Measurements from ENCODE around the gene ZSCAN5B.
A peak's percentile ranks its signal among the peaks of the same experiment; 100 is the strongest.

Gene ZSCAN5B

GRCh38 chr19:56162258-56162657 is 35.3 kb downstream of the ZSCAN5B start:
- Histone ChIP-seq H3K4me3 (ENCODE audit: control insufficient read depth in 1 of 7, extremely low read depth in 1 of 7, insufficient read depth in 4 of 7, low read depth in 2 of 7, low read length in 6 of 7) (peak overlapping the region in 3 of 7 experiments; percentile 11 to 48 (median 14)), H3K36me3 (ENCODE audit: control insufficient read depth in 4 of 4, insufficient read depth in 4 of 4, low read length in 3 of 4) (peaks cover 0 to 35% (median 21%) of the 10 kb centered on the region in 4 experiments), H3K27ac (ENCODE audit: insufficient read depth in 1 of 2, low read depth in 1 of 2, low read length in 2 of 2, poor library complexity in 1 of 2, severe bottlenecking in 2 of 2) (no peak overlapping the region), H3K4me1 (ENCODE audit: control extremely low read depth in 1 of 4, control insufficient read depth in 4 of 4, insufficient read depth in 4 of 4, low read length in 3 of 4) (peaks cover 0 to 33% (median 32%) of the 10 kb centered on the region in 4 experiments), H3K27me3 (replicated peaks in 2 of 5; ENCODE audit: control insufficient read depth in 4 of 5, insufficient read depth in 5 of 5, low read length in 4 of 5) (no peaks in the 10 kb centered on the region), H3K9me3 (ENCODE audit: control extremely low read depth in 1 of 5, control insufficient read depth in 4 of 5, insufficient read depth in 2 of 5, low read depth in 1 of 5, low read length in 4 of 5) (no peaks in the 10 kb centered on the region)
- CTCF ChIA-PET: interaction anchor here (1.2 to 1.5 kb wide), 4 partner anchors 20 to 96 kb away, joined by 3 to 4 read pairs (median 3); no protein-coding TSS in a partner anchor
- WGBS (ENCODE audit: insufficient coverage): 29% methylated on average over 9 of the region's 9 CpGs
- peak; percentile 77 to 93 (median 92) for DNase-seq
- POLR2A ChIA-PET: no interaction called here

- POLR2A ChIA-PET: interaction anchor here (1.4 kb wide), 1 partner anchor 40 kb away, joined by 3 read pairs; the partner anchor contains the start of gene ZNF787
- Histone ChIP-seq H3K27me3 (replicated peaks in 2 of 5; ENCODE audit: control insufficient read depth in 4 of 5, insufficient read depth in 5 of 5, low read length in 4 of 5) (no peaks in the 10 kb centered on the region), H3K9me3 (ENCODE audit: control extremely low read depth in 1 of 5, control insufficient read depth in 4 of 5, insufficient read depth in 2 of 5, low read depth in 1 of 5, low read length in 4 of 5) (no peaks in the 10 kb centered on the region), H3K36me3 (ENCODE audit: control insufficient read depth in 4 of 4, insufficient read depth in 4 of 4, low read length in 3 of 4) (peaks cover 0 to 40% (median 26%) of the 10 kb centered on the region in 4 experiments), H3K27ac (ENCODE audit: insufficient read depth in 1 of 2, low read depth in 1 of 2, low read length in 2 of 2, poor library complexity in 1 of 2, severe bottlenecking in 2 of 2) (no peak overlapping the region), H3K4me1 (ENCODE audit: control extremely low read depth in 1 of 4, control insufficient read depth in 4 of 4, insufficient read depth in 4 of 4, low read length in 3 of 4) (peaks cover 0 to 33% (median 32%) of the 10 kb centered on the region in 4 experiments), H3K4me3 (ENCODE audit: control insufficient read depth in 1 of 7, extremely low read depth in 1 of 7, insufficient read depth in 4 of 7, low read depth in 2 of 7, low read length in 6 of 7) (no peak overlapping the region)
- DNase-seq: no peak
- 97% methylated on average over 10 of the region's 11 CpGs for WGBS (ENCODE audit: insufficient coverage)
- CTCF ChIA-PET: interaction anchor here (1.1 to 1.6 kb wide), 6 partner anchors 10 to 95 kb away, joined by 3 to 5 read pairs (median 3); no protein-coding TSS in a partner anchor
Measured at GRCh38 chr19:56161534-56161933, 36.0 kb downstream of the ZSCAN5B start.

GRCh38 chr19:56159622-56160271 is 37.8 kb downstream of the ZSCAN5B start:
- DNase-seq: no peak
- WGBS (ENCODE audit: insufficient coverage): 97% methylated on average over 68 of the region's 69 CpGs
- Histone ChIP-seq H3K36me3 (ENCODE audit: control insufficient read depth in 4 of 4, insufficient read depth in 4 of 4, low read length in 3 of 4) (peaks cover 2 to 56% (median 36%) of the 10 kb centered on the region in 4 experiments), H3K4me3 (ENCODE audit: control insufficient read depth in 1 of 7, extremely low read depth in 1 of 7, insufficient read depth in 4 of 7, low read depth in 2 of 7, low read length in 6 of 7) (no peak overlapping the region), H3K4me1 (ENCODE audit: control extremely low read depth in 1 of 4, control insufficient read depth in 4 of 4, insufficient read depth in 4 of 4, low read length in 3 of 4) (peaks cover 0 to 33% (median 32%) of the 10 kb centered on the region in 4 experiments), H3K27me3 (replicated peaks in 2 of 5; ENCODE audit: control insufficient read depth in 4 of 5, insufficient read depth in 5 of 5, low read length in 4 of 5) (no peaks in the 10 kb centered on the region), H3K27ac (ENCODE audit: insufficient read depth in 1 of 2, low read depth in 1 of 2, low read length in 2 of 2, poor library complexity in 1 of 2, severe bottlenecking in 2 of 2) (no peak overlapping the region), H3K9me3 (ENCODE audit: control extremely low read depth in 1 of 5, control insufficient read depth in 4 of 5, insufficient read depth in 2 of 5, low read depth in 1 of 5, low read length in 4 of 5) (no peaks in the 10 kb centered on the region)
- CTCF ChIA-PET: interaction anchor here (1.1 to 1.6 kb wide), 2 partner anchors 8 to 17 kb away, joined by 4 to 5 read pairs; no protein-coding TSS in a partner anchor
- POLR2A ChIA-PET: interaction anchor here (1.4 kb wide), 1 partner anchor 39 kb away, joined by 3 read pairs; the partner anchor contains the start of gene ZNF787

GRCh38 chr19:56159009-56159559 is 38.5 kb downstream of the ZSCAN5B start:
- 97% methylated on average over 9 of the region's 9 CpGs for WGBS (ENCODE audit: insufficient coverage)
- Histone ChIP-seq H3K27me3 (replicated peaks in 2 of 5; ENCODE audit: control insufficient read depth in 4 of 5, insufficient read depth in 5 of 5, low read length in 4 of 5) (no peaks in the 10 kb centered on the region), H3K9me3 (ENCODE audit: control extremely low read depth in 1 of 5, control insufficient read depth in 4 of 5, insufficient read depth in 2 of 5, low read depth in 1 of 5, low read length in 4 of 5) (no peaks in the 10 kb centered on the region), H3K4me1 (ENCODE audit: control extremely low read depth in 1 of 4, control insufficient read depth in 4 of 4, insufficient read depth in 4 of 4, low read length in 3 of 4) (peaks cover 0 to 27% (median 26%) of the 10 kb centered on the region in 4 experiments), H3K27ac (ENCODE audit: insufficient read depth in 1 of 2, low read depth in 1 of 2, low read length in 2 of 2, poor library complexity in 1 of 2, severe bottlenecking in 2 of 2) (no peak overlapping the region), H3K36me3 (ENCODE audit: control insufficient read depth in 4 of 4, insufficient read depth in 4 of 4, low read length in 3 of 4) (peaks cover 2 to 59% (median 38%) of the 10 kb centered on the region in 4 experiments), H3K4me3 (ENCODE audit: control insufficient read depth in 1 of 7, extremely low read depth in 1 of 7, insufficient read depth in 4 of 7, low read depth in 2 of 7, low read length in 6 of 7) (no peak overlapping the region)
- ChIA-PET CTCF (interaction anchor here (2.0 kb wide), 1 partner anchor 93 kb away, joined by 10 read pairs; no protein-coding TSS in a partner anchor), POLR2A (no interaction called here)
- DNase-seq: no peak

- 94% methylated on average over 13 of the region's 16 CpGs for WGBS (ENCODE audit: insufficient coverage)
- Histone ChIP-seq H3K4me3 (ENCODE audit: control insufficient read depth in 1 of 7, extremely low read depth in 1 of 7, insufficient read depth in 4 of 7, low read depth in 2 of 7, low read length in 6 of 7) (no peak overlapping the region), H3K27me3 (replicated peaks in 2 of 5; ENCODE audit: control insufficient read depth in 4 of 5, insufficient read depth in 5 of 5, low read length in 4 of 5) (no peaks in the 10 kb centered on the region), H3K27ac (ENCODE audit: insufficient read depth in 1 of 2, low read depth in 1 of 2, low read length in 2 of 2, poor library complexity in 1 of 2, severe bottlenecking in 2 of 2) (no peak overlapping the region), H3K9me3 (ENCODE audit: control extremely low read depth in 1 of 5, control insufficient read depth in 4 of 5, insufficient read depth in 2 of 5, low read depth in 1 of 5, low read length in 4 of 5) (no peaks in the 10 kb centered on the region), H3K36me3 (ENCODE audit: control insufficient read depth in 4 of 4, insufficient read depth in 4 of 4, low read length in 3 of 4) (peaks cover 2 to 59% (median 38%) of the 10 kb centered on the region in 4 experiments), H3K4me1 (ENCODE audit: control extremely low read depth in 1 of 4, control insufficient read depth in 4 of 4, insufficient read depth in 4 of 4, low read length in 3 of 4) (peaks cover 0 to 27% (median 21%) of the 10 kb centered on the region in 4 experiments)
- no peak for DNase-seq
- ChIA-PET CTCF (interaction anchor here (2.0 to 2.1 kb wide), 2 partner anchors 15 to 94 kb away, joined by 8 to 10 read pairs; no protein-coding TSS in a partner anchor), POLR2A (no interaction called here)
Measured at GRCh38 chr19:56158170-56158757, 39.3 kb downstream of the ZSCAN5B start.

GRCh38 chr19:56156768-56157167 is 40.8 kb downstream of the ZSCAN5B start:
- no peak for DNase-seq
- POLR2A ChIA-PET: interaction anchor here (0.6 kb wide), 1 partner anchor 56 kb away, joined by 5 read pairs; no protein-coding TSS in a partner anchor
- WGBS (ENCODE audit: insufficient coverage): 97% methylated on average over 9 of the region's 11 CpGs
- Histone ChIP-seq H3K27me3 (replicated peaks in 2 of 5; ENCODE audit: control insufficient read depth in 4 of 5, insufficient read depth in 5 of 5, low read length in 4 of 5) (no peaks in the 10 kb centered on the region), H3K36me3 (ENCODE audit: control insufficient read depth in 4 of 4, insufficient read depth in 4 of 4, low read length in 3 of 4) (peaks cover 2 to 59% (median 38%) of the 10 kb centered on the region in 4 experiments), H3K9me3 (ENCODE audit: control extremely low read depth in 1 of 5, control insufficient read depth in 4 of 5, insufficient read depth in 2 of 5, low read depth in 1 of 5, low read length in 4 of 5) (no peaks in the 10 kb centered on the region), H3K27ac (ENCODE audit: insufficient read depth in 1 of 2, low read depth in 1 of 2, low read length in 2 of 2, poor library complexity in 1 of 2, severe bottlenecking in 2 of 2) (no peak overlapping the region), H3K4me1 (ENCODE audit: control extremely low read depth in 1 of 4, control insufficient read depth in 4 of 4, insufficient read depth in 4 of 4, low read length in 3 of 4) (peaks cover 0 to 19% (median 10%) of the 10 kb centered on the region in 4 experiments), H3K4me3 (ENCODE audit: control insufficient read depth in 1 of 7, extremely low read depth in 1 of 7, insufficient read depth in 4 of 7, low read depth in 2 of 7, low read length in 6 of 7) (no peak overlapping the region)
- CTCF ChIA-PET: interaction anchor here (2.0 to 2.1 kb wide), 2 partner anchors 17 to 96 kb away, joined by 8 to 10 read pairs; no protein-coding TSS in a partner anchor

All from common myeloid progenitor, CD34-positive (primary cell).